ENCODE measurements around the gene COQ3.

GRCh38 chr6:99412065-99412464, 18.1 kb upstream of the COQ3 start:
- no peak for TF ChIP-seq GATA2 (IDR thresholded peaks at IDR 0.05; ENCODE audit: low read depth, low read length)
- TF ChIP-seq GATA3 (IDR thresholded peaks at IDR 0.05; ENCODE audit: low read depth, low read length): no peak

All from SH-SY5Y (cell line).